ENCODE data around the gene COL4A1.

GRCh38 chr13:110258876-110259631 is 47.9 kb downstream of the COL4A1 start:
- TF ChIP-seq, protein P1, sequence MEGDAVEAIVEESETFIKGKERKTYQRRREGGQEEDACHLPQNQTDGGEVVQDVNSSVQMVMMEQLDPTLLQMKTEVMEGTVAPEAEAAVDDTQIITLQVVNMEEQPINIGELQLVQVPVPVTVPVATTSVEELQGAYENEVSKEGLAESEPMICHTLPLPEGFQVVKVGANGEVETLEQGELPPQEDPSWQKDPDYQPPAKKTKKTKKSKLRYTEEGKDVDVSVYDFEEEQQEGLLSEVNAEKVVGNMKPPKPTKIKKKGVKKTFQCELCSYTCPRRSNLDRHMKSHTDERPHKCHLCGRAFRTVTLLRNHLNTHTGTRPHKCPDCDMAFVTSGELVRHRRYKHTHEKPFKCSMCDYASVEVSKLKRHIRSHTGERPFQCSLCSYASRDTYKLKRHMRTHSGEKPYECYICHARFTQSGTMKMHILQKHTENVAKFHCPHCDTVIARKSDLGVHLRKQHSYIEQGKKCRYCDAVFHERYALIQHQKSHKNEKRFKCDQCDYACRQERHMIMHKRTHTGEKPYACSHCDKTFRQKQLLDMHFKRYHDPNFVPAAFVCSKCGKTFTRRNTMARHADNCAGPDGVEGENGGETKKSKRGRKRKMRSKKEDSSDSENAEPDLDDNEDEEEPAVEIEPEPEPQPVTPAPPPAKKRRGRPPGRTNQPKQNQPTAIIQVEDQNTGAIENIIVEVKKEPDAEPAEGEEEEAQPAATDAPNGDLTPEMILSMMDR (IDR thresholded peaks at IDR 0.05), result no peak
- no peak for TF ChIP-seq POLR2A (IDR thresholded peaks at IDR 0.05)
